SK-N-MC (cell line): Measurements from ENCODE around the gene P4HA3.

Experiments
- EZH2 ChIP-seq: fragments of 200-600 bp; sonication (generic); IDR thresholded peaks from one replicate; pipeline ENCODE4 v1.6.1; 2017; ENCODE audit warnings: antibody characterized with exemption
- FOXP2 ChIP-seq: optimal IDR thresholded peaks from 2 replicates; pipeline ENCODE3; 2011; ENCODE audit warnings: mild to moderate bottlenecking, moderate library complexity; ENCODE audit not compliant: insufficient read depth; ENCODE audit errors: extremely low read length, control extremely low read depth
- POLR2AphosphoS5 ChIP-seq: IDR thresholded peaks from 2 replicates; pipeline ENCODE4 v1.6.1; 2012; ENCODE audit warnings: mild to moderate bottlenecking, low read depth, low read length, borderline replicate concordance

DNA sequence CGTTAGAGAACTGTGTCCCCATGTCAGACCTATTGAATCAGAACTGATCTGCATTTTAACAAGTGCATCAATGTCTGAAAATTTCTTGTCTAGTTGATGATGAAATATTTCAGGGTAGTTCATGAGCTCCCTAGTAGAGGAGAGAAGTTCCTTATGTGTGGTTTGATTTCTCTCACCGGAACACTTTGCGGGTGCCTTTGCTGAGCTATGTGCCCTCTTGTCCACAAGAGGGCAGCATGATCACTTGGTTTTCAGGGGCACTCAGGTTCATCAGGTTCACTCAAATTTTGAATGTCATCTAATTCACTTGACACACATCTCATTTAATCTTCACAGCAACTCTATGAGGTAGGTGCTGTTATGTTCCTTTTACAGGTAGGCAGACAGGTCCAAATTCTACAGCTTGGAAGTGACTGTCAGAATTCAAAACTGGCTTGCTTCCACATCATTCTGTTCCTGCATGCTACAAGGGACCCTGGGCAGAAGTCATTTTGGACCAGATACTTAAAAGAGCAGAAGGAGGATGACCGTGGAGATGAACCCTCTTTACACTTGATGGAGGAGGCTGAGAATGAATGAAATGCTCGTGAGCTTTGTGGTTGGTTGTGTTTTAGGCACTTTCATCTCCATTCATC, 55.6 kb downstream of the P4HA3 start:
- no peak for TF ChIP-seq EZH2
- TF ChIP-seq POLR2AphosphoS5: no peak
- TF ChIP-seq FOXP2: no peak
